Fibroblast of lung (primary cell): ENCODE data around the gene HOXB1. TPM values are rescaled to one million over a fixed set of nuclear protein-coding genes. Genes with fewer than 3 reads are reported as not detected.
A peak's percentile ranks its signal among the peaks of the same experiment; 100 is the strongest.

ENCODE experiments used
- DNase-seq, 2 donors: peaks; one replicate each; pipeline versions ENCODE4 v3.0.0 to v3.0.0-alpha.2; 2010; ENCODE audit warnings: low read depth in 2 of 2
- H2AFZ ChIP-seq: 2 replicates; pipeline ENCODE4 v1.5.1; 2012; ENCODE audit warnings: low read length, control low read depth, inconsistent platforms
- H3K27ac ChIP-seq: 2 replicates; pipeline ENCODE4 v1.5.1; 2011; ENCODE audit warnings: low read length, control low read depth; ENCODE audit not compliant: insufficient read depth
- H3K27me3 ChIP-seq: 2 replicates; pipeline ENCODE4 v1.5.1; 2011; ENCODE audit warnings: mild to moderate bottlenecking, low read length; ENCODE audit not compliant: control insufficient read depth, insufficient read depth
- H3K36me3 ChIP-seq: 2 replicates; pipeline ENCODE4 v1.5.1; 2011; ENCODE audit warnings: low read length; ENCODE audit not compliant: control insufficient read depth, insufficient read depth
- H3K4me1 ChIP-seq: 2 replicates; pipeline ENCODE4 v1.5.1; 2011; ENCODE audit warnings: low read length; ENCODE audit not compliant: control insufficient read depth, insufficient read depth; ENCODE audit errors: extremely low read depth
- H3K4me2 ChIP-seq: 2 replicates; pipeline ENCODE4 v1.5.1; 2011; ENCODE audit warnings: low read length, control low read depth; ENCODE audit not compliant: insufficient read depth; ENCODE audit errors: extremely low read depth
- H3K4me3 ChIP-seq, 4 experiments: fragments of 200-600 bp in 1 of 4; sonication (generic) in 1 of 4; replicated peaks in 1 of 4; 2 replicates each; pipeline ENCODE4 v1.5.1; 2011 to 2016; ENCODE audit warnings: low read length in 4 of 4, low read depth in 3 of 4, mild to moderate bottlenecking in 3 of 4, control low read depth in 2 of 4, inconsistent platforms in 1 of 4, mixed read lengths in 1 of 4; ENCODE audit not compliant: insufficient read depth in 1 of 4; ENCODE audit errors: control extremely low read depth in 1 of 4
- H3K79me2 ChIP-seq: 2 replicates; pipeline ENCODE4 v1.5.1; 2012; ENCODE audit warnings: mild to moderate bottlenecking, low read length, inconsistent platforms; ENCODE audit not compliant: control insufficient read depth, insufficient read depth
- H3K9ac ChIP-seq: 2 replicates; pipeline ENCODE4 v1.5.1; 2011; ENCODE audit warnings: mild to moderate bottlenecking, low read length, control low read depth; ENCODE audit not compliant: insufficient read depth
- H3K9me3 ChIP-seq: 2 replicates; pipeline ENCODE4 v1.5.1; 2012; ENCODE audit warnings: low read depth, low read length; ENCODE audit not compliant: control insufficient read depth, insufficient read depth
- H4K20me1 ChIP-seq: 2 replicates; pipeline ENCODE4 v1.5.1; 2011; ENCODE audit warnings: low read length; ENCODE audit not compliant: control insufficient read depth, insufficient read depth; ENCODE audit errors: extremely low read depth
- CTCF ChIP-seq, 2 donors: IDR thresholded peaks in 1 of 2; conservative IDR thresholded peaks in 1 of 2; 1 replicate in 1 of 2; 2 replicates in 1 of 2; pipeline ENCODE4 v1.5.1; 2011 to 2012; ENCODE audit warnings: low read length in 2 of 2, control low read depth in 1 of 2, inconsistent platforms in 1 of 2, low read depth in 1 of 2, mild to moderate bottlenecking in 1 of 2
- EZH2 ChIP-seq: IDR thresholded peaks from 2 replicates; pipeline ENCODE4 v1.5.1; 2012; ENCODE audit warnings: low read length, control low read depth, mild to moderate bottlenecking; ENCODE audit errors: missing control alignments
- polyA plus RNA-seq, 2 donors: library from polyadenylated mRNA; depleted of rRNA in 1 of 2; stranded (reverse) in 1 of 2; unstranded in 1 of 2; fragments of >200 nt; gene quantifications; 2 replicates each; pipeline ENCODE4 v1.2.1, GENCODE V29; 2011 to 2012; ENCODE audit warnings: missing spikeins in 1 of 2
- total RNA-seq: library from RNA; depleted of rRNA; stranded (reverse); fragments of >200 nt; gene quantifications from 2 replicates; pipeline ENCODE4 v1.2.1, GENCODE V29; 2014

The HOXB1 gene
- total and polyA plus RNA-seq, 2 donors (not counting 1 experiment from before 2014, with no cell fraction given): not detected

GRCh38 chr17:48492401-48493298 lies 38.2 kb downstream of the HOXB1 start:
- peak overlapping the region; percentile 65 for H3K27ac ChIP-seq

GRCh38 chr17:48491527-48492273 lies 39.1 kb downstream of the HOXB1 start:
- Histone ChIP-seq H3K27ac (no peak overlapping the region), H3K4me3 (no peak overlapping the region), H3K27me3 (no peaks in the 10 kb centered on the region), H3K4me2 (no peak overlapping the region), H3K79me2 (no peaks in the 10 kb centered on the region), H3K36me3 (no peaks in the 10 kb centered on the region), H3K4me1 (peaks cover 12% of the 10 kb centered on the region), H3K9ac (no peak overlapping the region), H3K9me3 (no peaks in the 10 kb centered on the region), H2AFZ (no peak overlapping the region), H4K20me1 (no peaks in the 10 kb centered on the region)
- no peak for DNase-seq
- TF ChIP-seq EZH2: no peak
- TF ChIP-seq CTCF (conservative IDR thresholded peaks at IDR 0.05 in 1 of 2, IDR thresholded peaks at IDR 0.05 in 1 of 2; ENCODE audit: low read depth in 1 of 2, low read length in 2 of 2): no peak

More at GRCh38 chr17:48492401-48493298, 38.2 kb downstream of the HOXB1 start:
- Histone ChIP-seq H3K9me3 (no peaks in the 10 kb centered on the region), H3K79me2 (no peaks in the 10 kb centered on the region), H3K36me3 (no peaks in the 10 kb centered on the region), H4K20me1 (no peaks in the 10 kb centered on the region), H3K4me3 (peak overlapping the region in 2 of 4 experiments; percentile 20 to 51), H3K27me3 (no peaks in the 10 kb centered on the region), H2AFZ (peak overlapping the region; percentile 46), H3K4me1 (peaks cover 9% of the 10 kb centered on the region), H3K9ac (peak overlapping the region; percentile 40), H3K4me2 (peak overlapping the region; percentile 82)
- peak; percentile 65 to 78 for TF ChIP-seq CTCF (conservative IDR thresholded peaks at IDR 0.05 in 1 of 2, IDR thresholded peaks at IDR 0.05 in 1 of 2; ENCODE audit: low read depth in 1 of 2, low read length in 2 of 2)
- TF ChIP-seq EZH2: no peak
- peak; percentile 82 to 89 for DNase-seq

- Histone ChIP-seq H3K79me2 (no peaks in the 10 kb centered on the region), H3K36me3 (no peaks in the 10 kb centered on the region), H3K9me3 (no peaks in the 10 kb centered on the region), H3K4me1 (peaks cover 15% of the 10 kb centered on the region), H3K4me3 (no peak overlapping the region), H3K9ac (no peak overlapping the region), H4K20me1 (no peaks in the 10 kb centered on the region), H3K4me2 (peak overlapping the region; percentile 49), H3K27ac (no peak overlapping the region), H2AFZ (no peak overlapping the region), H3K27me3 (no peaks in the 10 kb centered on the region)
- TF ChIP-seq CTCF (conservative IDR thresholded peaks at IDR 0.05 in 1 of 2, IDR thresholded peaks at IDR 0.05 in 1 of 2; ENCODE audit: low read depth in 1 of 2, low read length in 2 of 2) (no peak), EZH2 (no peak)
- DNase-seq: peak in 1 of 2 donors; percentile 56
Measured at GRCh38 chr17:48490451-48490892, 40.3 kb downstream of the HOXB1 start.
